Measurements from ENCODE around the gene ASTN2. TPM values are rescaled to one million over a fixed set of nuclear protein-coding genes. Genes with fewer than 3 reads are reported as not detected.
A peak's percentile ranks its signal among the peaks of the same experiment; 100 is the strongest.

The ASTN2 gene
- polyA plus RNA-seq, 1 donor: 4.5 TPM

DNA sequence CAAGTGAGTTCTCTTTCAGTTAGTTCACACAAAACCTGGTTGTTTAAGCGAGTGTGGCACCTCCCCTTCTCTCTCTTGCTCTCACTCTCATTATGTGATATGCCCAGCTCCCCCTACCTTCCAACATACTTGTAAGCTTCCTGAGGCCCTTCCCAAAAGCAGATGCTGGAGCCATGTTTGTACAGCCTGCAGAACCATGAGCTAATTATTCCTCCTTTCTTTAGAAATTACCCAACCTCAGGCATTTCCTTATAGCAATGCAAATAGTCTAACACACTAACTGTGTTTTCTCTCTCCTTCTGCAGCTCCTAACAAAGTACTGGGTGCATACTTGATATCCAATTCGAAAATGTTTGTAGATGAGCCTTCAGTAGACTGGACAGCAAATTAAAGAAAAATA lies 665.1 kb downstream of the ASTN2 start:
- no peak for DNase-seq (ENCODE audit: low read depth)

DNA sequence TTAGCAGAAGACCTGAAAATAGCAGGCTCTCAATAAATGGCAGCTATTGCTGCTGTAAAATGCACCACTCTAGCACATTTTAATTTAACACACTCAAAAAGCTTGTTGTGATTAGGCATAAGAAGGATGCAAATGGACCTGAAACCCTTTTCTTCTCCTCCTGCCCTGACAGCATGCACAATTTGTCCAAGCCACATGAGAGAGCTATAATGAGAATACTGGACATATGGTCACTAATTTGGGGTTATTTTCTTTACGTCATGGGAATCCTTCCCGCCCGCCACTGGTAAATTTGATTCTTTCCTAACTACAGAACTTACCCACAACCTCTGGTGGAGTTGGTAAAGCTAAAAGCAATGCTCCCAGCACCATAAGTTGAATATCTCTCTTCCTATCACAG lies 665.7 kb downstream of the ASTN2 start:
- no peak for DNase-seq (ENCODE audit: low read depth)

DNA sequence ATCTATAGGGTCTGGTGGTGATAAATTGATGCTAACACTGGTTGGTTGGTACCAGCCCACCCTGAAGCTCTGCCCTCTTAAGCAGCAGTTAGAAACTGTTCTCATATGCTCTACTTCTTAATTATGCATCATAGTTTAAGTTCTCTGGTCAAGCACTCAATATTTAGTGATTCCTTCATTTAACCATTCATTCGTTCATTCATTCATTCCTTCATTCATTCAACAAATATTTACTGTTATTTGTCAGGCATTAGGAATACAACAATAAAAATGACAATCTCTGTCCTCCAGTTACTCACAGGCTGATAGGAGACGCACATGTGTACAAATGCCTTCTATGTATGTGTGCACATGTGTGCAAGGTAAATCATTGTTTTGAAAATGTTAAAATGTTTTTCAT lies 673.1 kb downstream of the ASTN2 start:
- no peak for DNase-seq (ENCODE audit: low read depth)

DNA sequence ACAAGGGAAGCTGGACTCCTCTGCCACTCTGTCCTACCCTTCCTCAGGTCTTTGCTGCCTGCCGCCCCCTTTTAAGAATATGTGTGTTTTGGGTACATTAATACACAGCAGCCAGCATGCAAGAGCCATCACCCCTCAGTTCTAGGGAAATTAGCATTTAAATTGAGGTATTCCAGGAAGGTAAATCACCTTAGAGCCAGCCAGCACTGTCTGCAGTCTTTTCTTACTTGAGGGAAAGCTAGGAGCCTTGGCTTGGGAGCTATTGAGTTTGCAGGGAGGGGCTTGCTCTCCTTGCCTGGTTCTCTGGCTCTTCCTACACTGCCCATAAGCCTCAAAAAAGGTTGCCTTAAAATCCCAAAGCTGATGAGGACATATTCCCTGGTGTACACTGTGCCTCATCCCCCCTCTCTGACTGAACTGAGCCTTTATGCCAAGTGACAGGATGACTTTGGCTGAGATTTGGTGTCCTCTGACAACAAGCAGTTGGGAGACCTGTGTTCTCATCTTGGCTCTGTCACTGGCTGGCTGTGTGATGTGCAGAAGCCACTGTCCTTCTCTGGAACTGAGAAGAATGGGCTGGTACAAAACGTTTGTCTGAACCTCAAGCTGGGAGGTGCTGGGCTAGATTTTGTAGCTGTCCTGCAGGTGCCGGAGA lies 673.6 kb downstream of the ASTN2 start:
- no peak for DNase-seq (ENCODE audit: low read depth)

DNA sequence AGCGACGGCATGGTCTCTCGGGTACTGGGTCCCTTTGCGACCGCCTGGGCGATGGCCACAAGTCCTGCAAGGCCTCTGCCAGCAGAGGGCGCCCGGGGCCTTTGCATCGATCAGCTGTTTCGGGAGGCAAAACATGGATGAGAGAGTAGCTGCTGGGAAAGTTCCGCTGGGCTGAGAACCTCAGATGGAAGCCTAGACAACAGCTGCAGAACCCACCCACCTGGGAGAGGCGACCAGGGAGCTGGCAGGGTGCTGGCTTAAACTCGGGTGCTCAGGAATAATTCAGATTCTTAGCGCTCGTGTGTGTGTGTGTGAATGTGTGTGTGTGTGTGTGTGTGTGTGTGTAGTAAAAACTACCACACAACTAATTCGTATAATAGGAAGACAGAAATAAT lies 677.7 kb downstream of the ASTN2 start:
- no peak for DNase-seq (ENCODE audit: low read depth)

DNA sequence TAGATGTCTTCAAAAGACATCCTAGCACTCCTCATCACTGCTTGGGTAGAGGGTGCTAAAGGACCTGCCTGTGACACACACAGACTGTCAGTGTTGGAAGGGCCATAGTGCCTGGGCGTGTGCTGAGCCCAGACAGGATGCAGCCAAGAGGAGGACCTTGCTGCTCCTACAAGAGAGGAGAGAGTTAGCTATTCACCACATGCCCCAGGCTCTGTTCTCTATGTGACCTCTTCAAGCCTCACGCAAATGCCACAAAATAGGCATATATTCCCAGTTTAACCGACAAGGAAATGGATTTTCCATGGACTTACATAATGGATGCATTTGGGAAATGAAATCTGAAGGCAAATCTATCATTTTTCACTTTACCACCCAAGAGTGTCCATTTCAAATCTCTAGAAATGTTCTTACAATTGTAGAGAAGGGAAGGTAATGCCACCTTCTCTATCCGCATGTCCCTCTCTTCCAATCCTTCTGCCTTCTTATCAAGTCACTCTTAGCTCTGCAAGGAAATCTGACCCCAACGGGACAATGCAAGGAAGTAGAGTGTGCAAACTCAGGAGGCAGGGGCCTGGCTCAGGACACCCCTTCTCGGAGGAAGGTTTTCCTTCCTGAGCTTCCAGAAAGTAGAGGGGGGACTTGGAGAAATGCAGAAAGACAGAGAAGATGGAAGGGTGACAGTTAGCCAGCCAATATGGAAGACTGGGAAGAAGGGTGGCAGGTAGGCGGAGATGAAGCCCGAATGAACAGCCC lies 678.3 kb downstream of the ASTN2 start:
- no peak for DNase-seq (ENCODE audit: low read depth)

DNA sequence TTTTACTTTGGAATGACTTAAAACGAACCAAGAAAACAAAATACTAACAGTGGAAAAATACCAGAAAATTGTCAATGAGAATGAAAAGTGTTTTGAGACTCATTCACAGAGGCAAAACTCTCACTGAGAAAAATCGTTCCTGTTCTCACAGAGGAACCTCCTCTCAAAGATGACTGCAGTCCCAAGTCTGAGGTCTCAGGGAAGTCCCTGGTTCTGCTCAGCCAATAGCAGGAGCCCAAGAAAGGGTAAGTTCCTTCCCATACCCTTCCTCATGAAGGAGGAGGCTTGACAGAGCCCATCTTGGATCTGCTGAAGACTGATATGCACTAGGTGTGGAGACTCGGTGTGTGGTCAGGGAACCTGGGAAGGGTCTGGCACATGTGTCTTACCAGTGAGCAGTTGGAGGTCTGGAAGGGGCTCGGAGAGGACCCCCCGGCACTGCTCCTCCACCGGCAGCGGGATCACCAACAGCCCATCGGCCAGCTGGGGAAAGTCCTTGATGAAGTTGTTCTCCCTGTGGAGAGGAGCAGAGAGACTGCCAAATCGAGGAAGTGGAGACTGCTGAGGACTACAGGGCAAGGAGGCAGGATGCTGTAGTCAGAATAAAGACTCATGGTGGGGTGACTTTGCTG lies 681.7 kb downstream of the ASTN2 start:
- no peak for DNase-seq (ENCODE audit: low read depth)

DNA sequence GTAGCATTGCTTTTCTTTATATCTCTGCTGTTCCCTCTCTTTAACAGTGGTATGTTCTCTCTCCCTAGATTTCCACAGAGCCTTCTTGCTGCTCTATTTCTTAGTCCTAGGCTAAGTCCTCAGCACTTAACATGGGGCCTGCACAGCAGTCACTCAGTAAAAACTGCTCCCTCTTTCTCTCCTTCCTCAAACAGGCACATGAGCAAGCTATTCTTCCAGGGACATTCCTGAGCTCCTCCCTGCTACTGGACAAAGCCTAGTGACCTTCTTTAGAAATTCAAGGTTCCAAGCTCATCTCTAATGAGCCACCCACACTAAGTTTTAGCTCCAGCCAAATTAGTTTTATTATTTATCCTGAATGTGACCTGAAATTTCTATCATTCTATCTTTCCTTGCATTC lies 688.3 kb downstream of the ASTN2 start:
- no peak for DNase-seq (ENCODE audit: low read depth)

DNA sequence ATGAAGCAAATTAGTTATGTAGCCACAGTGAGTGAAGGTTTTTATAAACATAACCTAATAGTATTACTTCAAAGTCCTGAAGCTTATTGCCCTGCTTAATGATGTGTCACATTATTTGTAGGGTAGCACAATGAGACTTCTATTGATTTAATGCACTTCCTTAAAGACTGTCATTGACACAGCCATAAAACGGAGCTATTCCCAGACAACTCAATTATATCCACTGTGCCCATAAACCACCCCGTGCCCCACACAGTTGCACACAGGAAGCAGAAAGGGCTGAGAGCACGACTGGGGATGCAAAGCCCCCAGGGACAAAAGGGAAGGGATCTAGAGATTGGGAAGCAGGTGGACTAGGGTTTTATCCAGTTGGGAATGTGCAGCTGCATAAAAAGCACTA lies 690.7 kb downstream of the ASTN2 start:
- DNase-seq (ENCODE audit: low read depth): no peak

DNA sequence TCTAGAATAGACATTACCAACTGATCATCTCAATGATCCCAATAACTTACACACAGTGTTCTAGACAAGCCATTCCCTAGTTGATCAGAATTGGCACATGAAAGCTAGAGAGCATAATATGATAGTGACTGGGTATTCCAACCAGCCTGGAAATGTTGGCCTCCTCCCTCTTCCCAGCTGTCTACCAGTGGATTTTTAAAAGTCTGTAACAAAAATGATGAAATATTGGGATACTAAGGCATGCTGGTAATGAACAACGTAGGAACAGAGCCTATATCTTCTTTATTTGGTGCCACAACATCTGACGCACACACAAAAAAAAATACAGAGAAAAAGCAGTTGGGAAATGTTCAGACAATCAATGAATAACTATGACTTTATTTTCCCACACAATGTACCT lies 692.9 kb downstream of the ASTN2 start:
- DNase-seq (ENCODE audit: low read depth): no peak

DNA sequence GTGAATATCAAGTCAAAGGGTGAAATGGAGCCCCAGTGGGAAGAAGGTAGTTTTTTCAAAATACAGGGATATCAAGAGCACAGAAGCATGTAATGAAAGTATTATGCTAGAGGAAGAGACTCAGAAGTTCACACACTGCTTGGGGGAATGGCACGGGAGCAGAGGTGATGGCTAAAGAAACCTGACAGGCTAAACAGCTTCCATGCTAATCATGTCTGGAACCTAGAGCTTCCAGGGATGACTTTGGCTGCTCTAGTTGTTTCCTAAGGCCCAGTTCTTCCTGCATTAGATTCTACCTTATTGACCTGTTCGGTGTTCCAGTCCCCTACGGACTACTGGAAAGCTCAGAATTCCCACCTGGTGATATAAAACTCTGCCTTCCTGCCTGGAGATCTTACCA lies 693.4 kb downstream of the ASTN2 start:
- DNase-seq (ENCODE audit: low read depth): no peak

DNA sequence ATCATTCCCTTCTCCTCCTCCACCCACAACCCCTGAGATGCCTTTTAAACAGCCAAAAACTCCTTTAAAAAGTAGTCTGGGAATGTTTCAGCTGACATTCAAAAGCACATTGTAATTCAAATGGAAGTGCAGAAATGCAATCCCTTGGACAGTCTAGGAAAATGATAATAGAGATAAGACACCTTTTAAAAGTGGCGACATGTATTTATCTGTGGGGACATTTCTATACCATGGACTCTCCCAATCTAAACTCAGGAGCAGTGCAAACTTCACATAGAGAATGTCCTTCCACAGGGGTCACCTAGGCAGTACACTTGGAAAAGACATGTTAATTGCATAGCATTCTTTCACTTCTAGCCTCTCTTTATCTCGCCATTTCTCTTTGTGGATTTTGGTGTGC lies 694.7 kb downstream of the ASTN2 start:
- DNase-seq (ENCODE audit: low read depth): no peak

DNA sequence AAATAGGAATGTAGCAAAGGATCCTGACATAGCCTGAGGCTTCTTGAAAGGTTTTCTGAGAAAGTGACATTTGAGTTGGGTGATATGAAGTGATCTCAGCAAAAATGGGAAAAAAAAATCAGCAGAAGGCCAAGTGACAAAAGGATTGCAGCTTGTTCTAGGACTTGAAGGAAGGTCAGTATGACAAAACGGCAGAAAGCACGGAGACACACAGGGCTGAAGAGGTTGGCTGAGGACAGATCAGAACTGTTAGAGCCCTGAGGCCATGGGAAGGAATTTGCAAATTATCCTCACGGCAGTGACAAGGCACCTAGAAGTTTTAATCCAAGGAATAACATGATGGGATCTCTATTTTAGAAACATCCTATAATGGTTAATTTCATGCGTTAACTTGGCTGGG lies 696.7 kb downstream of the ASTN2 start:
- no peak for DNase-seq (ENCODE audit: low read depth)

DNA sequence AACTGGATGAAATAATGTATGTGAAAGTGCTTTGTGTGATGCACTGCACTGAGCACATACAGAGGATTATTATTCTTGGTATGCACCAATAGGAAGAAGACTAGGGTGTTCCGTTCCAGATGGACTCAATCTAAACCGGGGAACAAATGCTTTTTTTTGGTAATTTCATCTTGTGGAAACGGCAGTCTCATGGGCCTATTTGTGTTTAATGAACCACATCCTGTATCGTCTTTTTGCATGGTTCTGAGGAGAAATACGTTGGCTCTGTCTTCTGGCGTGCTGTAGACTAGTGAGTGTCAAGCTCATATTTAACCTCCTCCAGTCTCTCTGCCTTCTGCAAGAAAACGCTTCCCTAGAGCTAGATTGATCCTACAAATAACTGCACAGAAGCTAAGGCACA lies 697.7 kb downstream of the ASTN2 start:
- DNase-seq (ENCODE audit: low read depth): peak; percentile 71

DNA sequence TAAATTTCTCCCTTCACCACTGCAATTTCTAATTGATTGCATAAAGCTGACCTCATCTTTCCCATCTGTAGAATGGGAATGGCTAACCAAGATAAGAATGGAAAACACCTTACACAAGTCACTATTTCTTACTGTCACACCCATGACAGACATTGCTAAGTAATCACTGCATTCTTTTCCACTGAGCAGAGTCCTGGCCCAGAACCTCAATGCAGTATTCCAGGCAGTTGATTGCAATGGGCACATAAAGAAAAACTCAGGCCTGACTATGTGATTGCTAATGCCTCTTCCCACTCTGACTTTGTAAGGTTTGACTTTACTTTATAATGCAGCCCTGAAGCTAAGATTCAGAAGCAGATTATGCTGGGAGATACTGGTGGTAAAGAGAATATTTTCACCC lies 698.4 kb downstream of the ASTN2 start:
- no peak for DNase-seq (ENCODE audit: low read depth)

DNA sequence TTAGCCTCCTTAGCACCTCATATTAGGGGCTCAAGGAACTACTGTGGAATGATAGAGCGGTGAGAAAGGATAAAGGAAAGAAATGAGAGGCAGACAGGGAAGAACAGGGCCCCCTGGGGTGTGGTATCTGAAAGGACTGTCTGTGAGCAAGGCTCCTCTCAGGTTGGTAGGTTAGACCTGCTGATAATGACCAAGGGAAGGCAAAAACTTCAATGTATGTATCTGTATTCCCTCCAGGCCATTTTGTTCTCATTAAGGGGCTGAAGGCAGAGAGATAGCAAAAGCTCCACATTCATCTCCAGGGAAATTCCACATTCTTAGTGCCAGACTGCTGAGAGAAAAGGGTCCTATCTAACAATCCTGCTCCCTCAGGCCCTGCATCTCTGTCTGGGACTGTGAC lies 699.1 kb downstream of the ASTN2 start:
- no peak for DNase-seq (ENCODE audit: low read depth)

DNA sequence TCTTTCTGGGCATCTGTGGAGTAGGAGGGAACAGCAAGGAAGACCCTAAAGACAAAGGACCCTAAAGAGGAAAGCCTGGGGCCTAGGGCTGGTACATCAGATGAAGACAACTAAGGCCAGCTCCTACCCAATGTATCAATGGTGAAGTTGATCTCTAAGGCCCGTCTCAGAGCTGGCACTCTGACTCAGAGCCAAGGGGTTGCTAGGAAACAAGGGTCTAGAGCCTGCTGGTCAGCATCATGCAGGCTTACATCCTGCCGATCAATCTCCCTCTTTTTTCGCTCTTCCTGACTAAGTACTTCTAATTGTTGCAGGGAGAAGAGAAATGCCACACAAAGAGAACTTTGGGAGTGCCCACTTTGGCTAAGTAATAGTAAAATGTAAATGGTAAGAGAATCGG lies 701.6 kb downstream of the ASTN2 start:
- no peak for DNase-seq (ENCODE audit: low read depth)

DNA sequence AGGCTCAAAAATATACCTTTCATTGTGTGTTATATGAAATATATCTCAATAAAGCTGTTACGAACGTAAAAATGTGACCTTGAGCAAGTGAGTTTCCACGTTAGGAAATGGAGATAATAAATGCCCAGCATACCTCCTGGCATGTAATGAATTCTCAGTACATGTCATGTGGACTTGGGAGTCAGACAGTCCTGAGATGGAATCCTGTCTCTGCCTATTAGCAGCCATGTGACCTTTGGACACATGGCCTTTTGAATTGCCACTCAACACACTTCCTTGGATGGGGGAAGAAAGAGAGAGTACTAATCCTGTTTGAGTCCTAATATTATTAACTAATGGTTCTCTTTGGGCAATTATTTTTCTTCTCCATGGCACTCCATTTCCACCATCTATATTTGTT lies 702.1 kb downstream of the ASTN2 start:
- no peak for DNase-seq (ENCODE audit: low read depth)

DNA sequence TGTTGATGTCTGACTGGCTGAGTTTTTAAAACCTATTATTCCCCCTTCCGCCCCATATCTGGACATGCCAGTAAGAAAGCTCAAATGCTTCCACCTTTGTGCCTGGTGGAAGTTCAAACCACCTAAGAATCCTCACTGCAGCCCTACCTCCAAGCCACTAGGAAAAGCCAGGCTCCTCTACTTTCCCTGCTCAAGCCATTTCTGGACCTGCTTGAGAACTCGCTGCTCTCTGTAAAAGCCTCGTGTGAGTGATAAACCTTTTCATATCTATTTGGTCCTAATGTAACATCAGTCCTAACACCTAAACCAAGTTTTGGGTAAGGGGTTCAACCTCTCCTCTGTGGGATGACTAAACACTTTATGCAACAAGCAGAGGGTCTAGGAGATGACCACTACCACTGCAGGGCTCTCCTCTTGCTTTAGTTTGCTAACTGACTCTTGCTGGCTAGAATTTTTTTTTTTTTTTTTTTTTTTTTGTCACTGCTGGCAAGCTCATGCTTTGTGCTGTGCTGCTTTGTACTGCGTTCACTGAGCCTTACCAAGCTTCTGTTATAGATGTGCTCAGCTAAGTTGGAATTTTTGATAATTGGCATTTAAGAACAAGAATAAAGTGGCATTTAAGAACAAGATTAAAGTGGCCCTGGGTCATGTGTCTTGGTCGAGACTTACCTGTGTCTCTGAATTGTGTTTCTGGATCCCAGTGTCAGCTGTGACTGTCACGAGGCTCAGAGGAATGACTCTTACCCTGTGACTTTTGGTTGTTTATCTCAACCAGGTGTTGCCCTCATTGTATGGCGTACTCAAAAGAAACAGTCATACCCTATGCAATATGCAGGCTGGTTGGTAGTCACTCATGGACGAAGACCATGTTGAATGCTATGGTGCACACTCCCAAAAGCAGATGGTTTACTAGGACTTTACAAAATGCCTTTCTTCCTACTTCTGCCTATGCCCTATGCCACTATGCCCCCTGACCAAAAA lies 708.3 kb downstream of the ASTN2 start:
- no peak for DNase-seq (ENCODE audit: low read depth)

DNA sequence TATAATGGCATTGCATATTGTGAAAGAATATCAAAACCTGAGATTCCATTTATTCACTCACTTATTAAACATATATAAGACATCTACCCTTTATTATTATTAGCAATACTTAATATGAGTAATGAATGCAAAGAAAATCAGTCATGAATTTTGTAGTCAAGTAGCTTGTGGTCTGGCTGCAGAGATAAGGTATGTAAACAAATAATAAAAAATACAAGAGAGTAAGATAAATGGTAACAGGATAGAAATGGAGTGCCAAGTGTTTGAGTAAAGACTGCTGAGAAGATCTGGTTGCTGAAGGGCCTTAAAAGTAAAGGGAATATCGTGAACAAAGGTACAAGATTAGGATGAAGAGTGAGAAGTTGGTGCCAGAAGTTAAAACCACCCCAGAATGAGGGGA lies 709.3 kb downstream of the ASTN2 start:
- DNase-seq (ENCODE audit: low read depth): no peak

DNA sequence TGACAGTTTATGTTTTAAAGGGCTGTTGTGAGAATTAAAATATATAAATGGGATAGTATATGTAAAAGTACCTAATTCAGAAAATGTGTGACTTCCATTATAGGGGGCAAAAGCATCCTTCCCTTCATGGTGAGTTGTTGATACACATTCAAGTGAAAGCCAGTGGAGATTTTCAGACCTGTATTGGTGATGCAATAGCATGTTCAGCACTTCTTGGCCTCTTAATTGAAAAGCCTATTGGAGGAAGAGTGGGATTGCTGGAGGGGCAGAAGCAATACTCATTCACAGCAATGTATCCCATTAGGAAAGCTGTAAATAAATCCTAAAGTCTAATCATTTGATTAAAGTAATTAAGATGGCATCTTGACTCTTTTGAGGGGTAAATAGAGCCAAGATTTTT lies 710.4 kb downstream of the ASTN2 start:
- DNase-seq (ENCODE audit: low read depth): no peak

DNA sequence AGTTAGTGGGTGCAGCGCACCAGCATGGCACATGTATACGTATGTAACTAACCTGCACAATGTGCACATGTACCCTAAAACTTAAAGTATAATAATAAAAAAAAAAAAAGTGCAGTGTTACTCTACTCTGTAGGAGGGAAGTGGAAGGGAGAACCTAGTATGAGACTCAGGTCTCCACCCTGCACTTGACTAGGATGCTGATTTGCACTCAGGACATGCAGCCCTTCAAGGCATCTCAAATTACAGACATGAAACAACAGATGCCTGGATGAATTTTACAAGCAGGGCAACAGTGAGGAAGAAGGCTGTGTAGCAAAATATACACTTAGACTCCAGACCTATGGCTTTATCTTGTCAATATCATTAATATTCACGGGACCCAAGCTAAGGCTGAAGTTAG lies 711.2 kb downstream of the ASTN2 start:
- no peak for DNase-seq (ENCODE audit: low read depth)

Measured in forelimb muscle (tissue), 1 donor.